T-helper 2 cell treated with Interferon-gamma antibody and Interleukin-4, amounts not matched to agents 100 ng/mL and 5 ng/mL, for 36 hours (primary cell): ENCODE results near the gene RIC3. TPM values are rescaled to one million over a fixed set of nuclear protein-coding genes. Genes with fewer than 3 reads are reported as not detected.

Source experiments
- intact Hi-C: fragments of 100-400 bp; cut with micrococcal nuclease; formaldehyde crosslinking; loops from one replicate; pipeline ENCODE4 v1.15.1; 2023
- total RNA-seq: library from RNA; stranded (reverse); gene quantifications from 2 replicates; pipeline ENCODE4 v1.2.3, GENCODE V29; 2022

RIC3 gene
- total RNA-seq, 1 donor from 2014 or later = 4.7 TPM

DNA sequence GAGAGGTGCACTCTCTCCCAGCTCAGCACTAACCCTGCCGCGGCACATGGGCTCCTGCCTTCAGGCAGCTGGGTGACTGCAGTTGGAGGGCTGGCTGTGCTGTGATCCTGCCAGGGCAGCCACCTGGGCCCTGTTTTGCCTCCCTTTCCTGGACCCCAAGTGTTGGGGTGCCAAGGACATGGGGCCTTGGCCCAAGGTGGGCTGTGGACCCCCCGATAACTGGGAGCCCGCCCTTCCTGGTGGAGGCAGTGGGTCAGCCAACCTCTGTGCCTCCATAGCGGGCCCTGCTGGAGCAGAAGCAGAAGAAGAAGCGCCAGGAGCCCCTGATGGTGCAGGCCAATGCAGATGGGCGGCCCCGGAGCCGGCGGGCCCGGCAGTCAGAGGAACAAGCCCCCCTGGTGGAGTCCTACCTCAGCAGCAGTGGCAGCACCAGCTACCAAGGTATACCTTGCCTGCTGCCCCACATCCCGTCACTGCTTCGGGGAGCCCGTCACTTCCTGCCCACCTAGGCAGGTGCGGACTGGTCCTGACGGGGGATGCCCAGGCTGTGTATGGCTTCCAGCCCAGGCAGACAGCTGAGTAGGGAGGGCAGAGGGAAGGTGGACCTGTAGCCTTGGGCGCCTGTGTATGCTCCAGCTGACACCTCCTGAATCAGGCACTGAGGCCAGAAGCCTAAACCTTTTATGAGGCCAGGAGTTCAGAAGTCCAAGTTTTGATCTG, 78.9 kb downstream of the RIC3 start:
- intact Hi-C loops = no loop called here

DNA sequence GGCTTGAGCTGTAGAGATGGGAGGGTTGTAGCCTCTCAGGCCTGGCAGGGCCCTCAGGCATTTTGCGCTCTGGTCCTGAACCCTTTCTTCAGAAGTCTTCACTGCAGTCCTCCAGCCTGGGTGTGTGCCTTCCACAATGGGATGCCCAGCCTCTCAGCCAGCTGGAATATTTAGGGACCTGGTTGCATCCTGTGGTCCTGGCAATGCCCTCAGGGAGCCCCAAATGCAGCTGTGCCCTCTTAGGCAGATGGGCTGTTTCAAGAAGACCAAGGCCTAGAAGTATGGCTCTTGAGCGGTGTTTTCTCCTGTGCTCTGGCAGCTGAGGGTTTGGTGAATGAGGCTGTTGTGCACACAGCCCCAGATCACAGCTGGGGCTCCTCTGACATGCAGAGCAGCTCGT, 81.1 kb downstream of the RIC3 start:
- intact Hi-C loops = no loop called here

DNA sequence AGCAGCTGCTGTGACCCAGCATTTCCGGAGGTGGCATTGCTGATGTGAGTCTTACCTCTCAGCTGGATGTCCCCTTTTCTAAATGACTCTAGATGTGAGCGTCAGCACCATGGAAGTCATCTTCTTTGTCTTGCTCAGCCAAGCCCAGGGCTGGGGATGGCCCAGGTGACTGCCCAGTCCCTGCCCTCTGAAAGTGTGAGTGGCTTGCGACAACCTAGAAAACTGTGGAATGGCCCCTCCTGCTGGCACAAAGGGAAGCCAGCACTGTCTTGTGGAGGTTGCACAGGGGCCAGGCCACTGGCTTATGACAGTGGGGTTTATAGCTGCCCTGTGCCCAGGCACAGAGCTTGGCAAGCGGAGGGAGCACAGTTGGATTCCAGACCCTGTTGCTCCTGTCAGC, 81.6 kb downstream of the RIC3 start:
- intact Hi-C loops = no loop called here

DNA sequence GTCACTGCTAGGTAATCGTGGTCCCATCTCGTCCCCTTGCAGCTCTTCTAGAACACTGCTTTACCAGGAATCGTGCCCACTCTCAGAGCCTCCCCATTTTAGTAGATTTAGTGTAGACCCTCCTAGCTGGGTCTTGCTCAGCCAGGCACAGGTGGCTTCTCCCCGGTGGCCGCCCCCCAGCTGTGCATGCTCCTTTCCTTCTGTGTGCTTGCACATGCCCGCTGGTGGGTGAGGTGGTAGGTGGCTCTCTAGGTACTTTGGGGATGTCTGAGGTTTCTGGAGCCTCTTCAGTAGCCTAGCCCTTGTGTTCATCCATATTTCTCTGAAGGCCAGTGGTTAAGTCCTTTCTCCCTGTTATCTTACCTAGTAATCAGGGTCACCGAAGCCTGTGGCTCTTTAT, 82.3 kb downstream of the RIC3 start:
- intact Hi-C loops = no loop called here

DNA sequence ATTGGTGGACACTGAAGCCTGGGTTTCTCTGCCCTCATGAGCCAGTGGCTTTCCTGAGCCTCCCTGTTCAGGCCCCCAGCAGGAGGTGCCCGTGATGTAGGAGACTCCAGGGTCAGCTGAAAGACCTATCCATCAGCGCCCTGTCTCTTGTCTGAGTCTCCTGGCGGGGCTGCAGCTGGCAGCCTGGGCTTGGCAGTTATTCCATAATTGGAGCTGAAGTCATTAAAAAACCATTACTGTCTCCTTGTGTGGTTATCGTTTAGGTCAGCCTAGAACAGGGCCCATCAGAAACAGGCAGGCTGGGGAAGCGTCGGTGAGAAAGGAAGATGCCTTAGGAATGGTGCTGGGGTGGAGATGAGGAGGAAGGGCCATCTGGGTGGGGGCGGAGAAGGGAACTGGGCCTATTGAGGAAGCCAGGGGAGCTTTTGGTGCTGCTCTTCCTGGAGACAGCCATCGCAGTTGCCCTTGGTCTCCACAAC, 82.8 kb downstream of the RIC3 start:
- intact Hi-C loops = no loop called here

DNA sequence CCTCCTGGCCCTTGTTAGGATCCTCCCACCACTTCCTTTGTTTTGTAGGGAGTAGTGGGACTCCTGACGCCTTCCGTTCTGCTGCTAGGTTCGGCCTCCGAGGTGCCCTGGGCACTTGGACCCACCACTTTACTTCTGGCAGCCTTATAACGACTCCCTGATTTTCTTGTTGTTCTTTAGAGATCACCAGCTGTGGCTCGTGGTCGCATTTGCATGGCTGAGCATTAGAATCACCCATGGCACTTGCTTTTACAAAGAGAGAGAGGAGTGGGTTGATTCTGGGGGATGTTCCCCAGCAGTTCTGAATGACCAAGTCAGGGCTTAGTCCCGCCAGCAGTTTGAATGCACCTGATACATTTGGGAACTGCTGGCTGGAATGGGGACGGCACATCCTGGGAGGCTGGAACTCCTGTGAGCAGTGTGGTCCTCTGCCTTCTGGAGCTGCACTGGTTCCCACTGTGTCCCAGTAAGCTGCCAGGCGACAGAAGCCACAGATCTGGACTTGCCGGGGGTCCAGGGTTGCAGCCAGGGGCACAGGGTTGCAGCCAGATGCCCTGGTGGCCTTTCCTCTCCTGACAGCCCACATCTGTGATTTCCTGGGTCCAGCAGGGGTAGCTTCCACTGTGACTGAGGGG, 83.7 kb downstream of the RIC3 start:
- intact Hi-C loops = no loop called here

DNA sequence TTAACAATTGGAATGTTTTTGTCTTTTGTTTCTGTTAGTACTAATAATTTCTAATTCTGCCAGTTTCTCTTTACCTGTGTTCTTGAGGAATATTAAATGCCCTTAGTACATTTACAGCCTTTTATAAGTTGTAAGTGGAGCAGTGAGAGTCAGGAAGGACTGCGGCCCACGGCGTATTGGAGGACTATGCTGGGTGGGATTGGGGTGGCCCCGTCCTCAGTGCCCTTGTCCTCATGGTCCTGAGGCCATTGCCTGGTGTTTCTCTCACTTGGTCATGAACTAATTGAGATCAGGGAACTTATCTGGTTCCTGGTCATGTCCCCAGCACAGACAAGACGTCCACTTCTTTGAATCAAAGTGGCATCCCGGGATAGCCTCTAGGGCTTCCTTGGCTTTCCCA, 84.5 kb downstream of the RIC3 start:
- intact Hi-C loops = no loop called here

DNA sequence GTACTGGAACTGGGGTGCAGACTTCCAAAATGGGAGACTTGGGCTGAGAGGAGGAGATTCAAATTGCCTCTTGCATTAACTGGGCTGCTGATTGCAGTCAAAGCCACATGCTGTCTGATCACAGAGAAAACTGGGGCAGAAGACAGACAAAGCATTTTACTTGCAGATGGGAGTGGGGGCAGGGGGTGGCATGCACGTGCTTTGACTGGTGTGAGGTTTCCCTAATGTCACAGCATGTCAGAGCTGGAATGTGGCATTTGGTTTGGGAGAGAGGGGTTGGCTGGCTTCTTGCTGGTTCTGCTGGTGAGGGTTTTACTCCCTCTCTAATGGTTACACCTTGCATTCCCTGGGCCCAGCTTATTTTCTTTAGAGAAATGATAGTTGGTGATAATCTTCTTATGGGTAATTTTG, 84.9 kb downstream of the RIC3 start:
- intact Hi-C loops = no loop called here

DNA sequence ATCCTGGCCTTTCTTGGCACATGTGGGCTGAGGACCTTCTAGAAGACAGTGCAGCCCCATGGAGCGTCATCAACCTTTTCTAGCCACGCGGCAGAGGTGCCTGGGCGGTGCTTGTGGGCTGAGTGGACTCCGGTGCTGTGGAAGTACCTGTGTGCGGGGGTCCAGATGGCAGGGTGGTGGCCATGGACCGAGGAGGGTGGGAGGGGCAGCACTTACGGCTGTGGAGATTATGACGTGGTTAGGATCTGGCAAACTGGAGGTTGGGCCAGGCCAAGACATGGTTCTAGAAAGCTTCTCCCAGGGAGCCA, 85.8 kb downstream of the RIC3 start:
- intact Hi-C loops = no loop called here

DNA sequence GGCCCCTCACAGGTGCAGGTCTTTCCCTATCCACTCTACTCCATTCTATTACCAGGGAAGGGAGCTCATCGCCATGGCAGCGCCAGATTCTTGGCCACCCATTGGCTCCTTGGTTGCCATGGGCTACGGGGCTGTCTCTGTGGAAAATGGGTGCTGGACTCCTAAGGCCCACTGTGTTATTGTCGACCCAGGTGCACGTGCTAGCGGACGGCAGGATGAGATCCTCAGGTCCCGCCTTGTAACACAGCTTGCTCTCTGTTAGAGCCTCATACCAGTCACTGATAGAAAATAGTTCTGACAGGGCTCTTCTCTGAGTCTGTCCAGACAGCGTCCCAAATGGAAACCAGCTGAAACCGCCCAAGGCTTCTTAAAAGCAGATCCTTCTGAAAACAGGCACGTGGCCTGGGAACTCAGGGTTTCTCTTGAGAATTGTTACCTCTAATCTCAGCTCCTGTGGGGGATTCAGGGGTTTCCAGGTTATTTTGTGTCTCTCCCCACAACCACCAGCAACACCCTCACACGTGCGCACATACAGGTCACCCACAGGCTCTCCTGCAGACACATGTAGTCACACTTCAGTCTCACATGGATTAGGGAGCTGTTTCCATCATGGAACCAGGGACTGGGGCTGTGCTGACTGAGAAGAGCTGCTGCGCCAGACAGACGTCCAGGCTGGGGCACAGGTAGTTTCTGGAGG, 86.3 kb downstream of the RIC3 start:
- intact Hi-C loops = no loop called here

DNA sequence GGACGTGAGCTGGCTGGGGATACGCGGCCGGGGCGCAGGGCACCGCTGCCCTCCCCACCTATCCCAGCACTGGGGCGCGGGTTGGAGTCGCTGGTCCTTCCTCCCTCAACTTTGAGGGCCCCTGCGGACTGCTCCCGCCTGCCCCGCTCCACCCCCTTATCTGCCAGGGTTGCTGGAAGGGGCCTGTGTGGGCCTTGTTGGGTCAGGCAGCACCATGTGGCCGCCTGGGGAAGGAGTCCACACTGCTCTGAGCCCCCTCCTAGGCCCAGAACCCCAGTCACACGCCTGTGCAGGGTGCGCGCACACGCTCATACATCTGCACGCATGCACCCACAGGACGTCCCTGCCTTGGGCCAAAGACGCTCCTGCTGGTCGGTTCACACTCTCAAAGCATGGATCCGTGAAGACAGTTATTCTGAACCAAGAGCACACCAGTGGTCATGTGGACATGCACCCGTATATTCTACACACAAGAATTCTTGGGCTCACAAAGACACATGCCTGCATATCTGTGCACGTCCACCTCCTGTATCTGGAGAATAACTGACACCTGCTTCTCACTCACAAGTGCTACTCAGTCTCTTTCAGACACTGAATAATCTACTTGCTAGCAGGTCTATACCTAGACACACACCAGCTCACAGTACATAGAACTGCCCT, 87.1 kb downstream of the RIC3 start:
- intact Hi-C loops = no loop called here

DNA sequence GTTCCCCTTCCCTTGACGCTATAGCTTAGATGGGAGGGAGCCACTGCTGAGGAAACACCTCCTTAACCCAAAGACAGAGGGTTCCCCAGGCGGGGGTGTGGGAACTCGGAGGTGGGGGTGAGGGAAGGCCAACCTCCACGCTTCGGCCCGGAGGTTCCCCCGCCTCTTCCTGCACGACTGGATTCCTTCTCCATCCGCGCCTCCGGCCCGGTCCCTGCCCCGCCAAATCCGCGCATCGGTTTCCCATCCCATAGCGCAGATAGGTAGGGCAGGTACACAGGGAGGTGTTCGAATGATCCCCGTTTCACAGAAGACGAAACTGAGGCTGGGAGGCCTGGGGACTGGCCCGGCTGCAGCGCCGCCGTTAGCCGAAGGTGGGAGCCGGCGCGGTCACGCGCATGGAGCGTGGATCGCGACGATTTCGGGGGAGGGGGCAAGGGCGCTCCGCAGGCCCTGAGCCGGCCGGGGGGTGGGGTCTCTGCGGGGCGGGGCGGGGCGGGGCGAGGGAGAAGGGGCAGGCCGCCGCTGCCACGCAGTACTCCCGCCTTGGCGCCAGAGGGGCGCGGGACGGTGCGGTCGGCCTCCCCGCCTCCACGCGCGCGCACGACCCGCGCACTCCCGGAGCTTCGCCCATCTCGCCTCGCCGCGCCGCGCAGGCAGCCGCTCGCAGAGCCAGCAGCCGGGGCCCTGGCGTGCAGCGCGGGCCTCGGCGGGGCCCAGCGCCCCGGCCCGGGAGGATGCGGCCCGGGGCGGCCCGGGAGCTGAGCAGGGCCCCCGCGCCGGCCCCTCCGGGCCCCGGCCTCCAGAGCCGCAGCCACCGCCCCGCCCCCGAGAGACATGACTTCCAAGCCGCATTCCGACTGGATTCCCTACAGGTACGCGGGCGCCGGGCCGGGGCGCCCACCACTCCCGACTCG, 87.9 kb downstream of the RIC3 start, which contains the start of gene TUB:
Gene TUB (plus strand): TSS at position 538 of the 917 bp plus-strand sequence. CDS start 300 bp downstream, at position 838.
- intact Hi-C loops = no loop called here

DNA sequence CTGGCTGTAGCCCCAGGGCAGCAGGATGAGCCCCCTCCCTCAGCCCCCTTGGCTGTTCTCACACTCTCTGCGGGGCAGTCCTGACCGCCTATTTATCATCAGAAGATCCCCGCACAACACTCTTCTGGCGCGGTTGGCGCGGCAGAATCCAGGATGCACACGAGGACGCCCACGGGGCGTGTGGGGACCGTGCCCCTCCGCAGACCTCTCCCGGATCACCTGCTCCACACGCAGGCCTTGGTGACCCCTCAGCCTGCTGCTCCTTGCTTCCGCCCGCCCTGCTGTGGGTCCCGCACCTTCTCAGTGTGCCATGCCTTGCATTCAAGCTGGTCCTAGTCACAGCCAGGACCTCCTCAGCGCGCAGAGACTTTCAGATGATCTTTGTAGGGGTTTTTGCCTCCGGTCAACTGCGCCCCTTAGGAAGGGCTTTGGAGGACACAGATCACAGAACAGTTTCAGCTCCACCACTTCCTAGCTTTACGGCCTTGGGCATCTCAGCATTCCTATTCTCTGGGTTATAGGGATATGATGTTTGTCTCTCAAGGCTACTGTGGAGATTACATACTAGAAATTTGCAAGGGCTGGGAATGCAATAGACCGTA, 88.7 kb downstream of the RIC3 start:
- intact Hi-C loops = no loop called here

DNA sequence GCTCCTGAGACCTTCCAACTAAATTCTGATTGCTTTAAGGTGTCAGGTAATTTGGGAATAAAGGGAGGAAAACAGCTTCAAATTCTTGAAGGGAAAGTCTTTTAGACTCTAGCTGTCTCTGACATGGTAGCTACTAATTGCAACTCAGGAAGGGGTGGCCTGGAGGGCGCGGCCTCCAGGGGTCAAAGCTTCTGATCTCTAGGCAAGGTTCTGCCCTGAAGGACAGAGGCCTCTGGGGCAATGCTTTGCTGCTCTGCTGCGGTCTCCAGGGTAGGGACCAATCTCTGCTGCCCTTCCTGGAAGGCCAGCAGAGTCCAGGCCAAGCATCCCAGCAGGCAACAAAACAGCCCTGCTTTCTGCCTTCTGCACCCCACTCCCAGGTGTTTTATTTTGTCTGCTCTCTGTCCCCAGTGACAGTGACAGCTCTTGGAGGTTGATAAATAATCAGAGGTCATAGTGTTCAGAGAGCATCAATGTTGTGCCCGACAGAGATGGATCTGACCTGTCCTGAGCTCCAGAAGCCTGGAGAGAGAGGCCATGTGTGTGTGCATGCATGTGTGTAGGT, 89.6 kb downstream of the RIC3 start:
- intact Hi-C loops = no loop called here

DNA sequence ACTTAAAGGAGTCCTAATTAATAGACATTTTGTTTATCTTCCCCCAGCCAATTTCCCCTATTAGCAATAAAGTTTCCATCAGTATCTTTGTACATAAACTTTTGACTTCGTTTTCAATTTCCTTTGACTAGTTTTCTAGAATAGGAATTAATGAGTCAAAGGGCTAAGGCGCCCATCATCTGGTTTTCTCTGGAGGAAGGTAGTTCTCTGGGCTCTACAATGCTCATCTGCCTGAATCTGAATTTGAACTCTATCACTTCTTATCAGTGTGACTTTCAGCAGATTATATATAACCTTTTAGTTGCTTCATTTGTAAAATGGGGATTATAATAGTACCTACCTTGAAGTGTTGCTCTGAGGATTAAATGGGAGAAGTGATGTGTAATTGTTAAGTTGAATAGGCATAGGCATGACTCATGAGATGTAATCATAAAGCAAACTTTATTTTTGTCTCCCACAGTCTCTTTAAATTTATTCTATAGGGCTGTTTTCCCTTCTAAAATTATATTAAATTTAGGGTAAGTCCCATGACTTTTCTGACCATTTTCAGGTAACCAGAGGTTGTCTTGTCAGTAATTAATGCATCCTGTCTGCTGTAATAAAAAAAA, 93.6 kb downstream of the RIC3 start:
- intact Hi-C loops = no loop called here

DNA sequence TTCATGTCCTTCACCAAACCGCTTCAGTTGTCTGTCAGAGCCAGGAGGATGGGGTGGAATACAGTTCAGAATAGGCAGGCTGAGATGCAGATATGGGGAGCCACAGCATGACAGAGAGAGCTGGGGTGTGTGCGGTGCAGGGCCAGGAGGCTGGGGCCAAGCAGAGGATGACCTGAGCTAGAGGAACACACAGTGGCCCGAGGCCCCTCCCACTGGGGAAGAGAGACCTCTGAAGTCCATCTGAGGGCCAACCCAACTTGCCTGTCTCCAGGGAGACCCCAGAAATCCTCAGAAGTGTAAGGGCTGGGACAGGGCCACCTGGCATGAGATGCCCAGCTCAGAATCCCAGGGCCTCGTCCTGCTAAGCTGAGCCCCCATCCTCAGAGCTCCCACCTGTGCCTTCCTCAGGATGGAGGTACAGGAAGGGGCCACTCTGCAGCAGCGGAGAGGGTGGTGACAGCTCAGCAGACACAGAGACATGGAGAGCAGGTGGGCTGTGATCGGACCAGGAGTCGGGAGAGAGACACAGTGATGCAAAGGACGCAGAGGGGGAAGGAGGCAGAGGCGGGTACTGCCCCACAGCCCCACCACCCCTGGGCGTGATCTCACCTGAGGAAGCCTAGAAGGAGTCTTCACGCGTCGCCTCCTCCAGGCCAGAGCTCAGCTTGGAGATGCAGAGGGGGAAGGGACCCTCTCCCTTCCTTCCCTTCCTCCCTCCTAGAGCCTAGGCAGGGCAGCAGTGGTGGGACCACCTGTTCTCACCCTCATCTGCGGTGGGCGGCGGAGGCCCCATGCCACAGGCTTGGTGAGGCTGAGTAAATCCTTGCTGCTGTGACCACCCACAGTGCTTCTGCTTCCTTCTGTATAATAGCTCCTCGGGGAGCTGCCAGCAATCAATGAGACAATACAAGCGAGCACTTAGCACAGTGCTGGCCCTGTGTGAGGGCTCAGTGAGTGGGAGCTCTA, 96.9 kb downstream of the RIC3 start:
- intact Hi-C loops = no loop called here

DNA sequence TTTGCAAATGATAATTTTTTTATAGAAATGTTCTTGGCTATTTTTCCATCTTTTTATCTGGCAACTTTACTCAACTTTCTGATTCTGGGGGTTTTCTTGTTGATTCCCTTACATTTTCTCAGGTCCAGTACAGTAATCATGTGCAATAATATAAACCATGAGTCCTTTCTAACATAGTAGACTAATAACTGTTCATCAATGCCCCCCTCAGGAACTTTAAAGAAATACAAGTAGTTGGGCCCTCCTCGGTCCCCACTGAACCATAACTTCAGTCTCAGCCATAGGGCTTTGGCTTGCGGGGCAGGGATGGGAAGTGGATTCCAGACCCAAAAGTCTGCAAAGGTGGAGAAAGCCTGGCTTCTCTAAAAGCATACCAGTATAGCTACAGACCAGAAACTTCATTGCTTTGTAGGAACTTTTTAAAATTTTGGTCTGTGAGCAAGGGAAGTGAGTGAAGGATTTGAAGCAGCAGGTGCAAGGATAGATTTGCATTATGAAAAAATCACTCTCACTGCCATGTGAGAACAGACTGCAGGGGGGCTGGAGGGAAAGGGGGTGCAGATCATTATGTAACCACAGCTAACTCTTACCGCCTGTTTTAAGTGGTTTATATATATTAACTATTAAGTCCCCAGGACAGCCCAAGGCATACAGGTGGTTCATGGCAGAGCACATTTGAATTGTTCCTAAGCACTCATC, 98.3 kb downstream of the RIC3 start:
- intact Hi-C loops = no loop called here

DNA sequence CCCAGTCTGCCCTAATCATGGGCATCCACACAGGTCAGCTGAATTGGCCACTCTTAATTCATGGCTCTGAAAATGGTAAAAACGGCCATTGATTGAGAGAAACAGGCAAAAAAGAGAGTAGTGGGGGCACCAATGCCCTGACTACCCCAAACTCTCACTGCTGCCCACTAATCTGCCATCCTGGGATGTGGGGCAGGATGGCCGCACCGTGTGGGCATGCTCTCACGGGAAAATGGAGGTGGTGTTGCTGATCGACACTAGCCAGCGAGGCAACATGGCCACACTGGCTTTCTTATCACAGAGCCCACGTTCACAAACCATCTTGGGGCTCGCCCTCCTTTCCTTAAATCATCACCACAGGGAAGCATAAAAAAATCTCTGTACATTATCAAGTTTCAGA, 99.1 kb downstream of the RIC3 start:
- intact Hi-C loops = no loop called here
